Osteocyte (in vitro differentiated cells): Measurements from ENCODE around the gene EXOC3L4. TPM values are rescaled to one million over a fixed set of nuclear protein-coding genes. Genes with fewer than 3 reads are reported as not detected.
A peak's percentile ranks its signal among the peaks of the same experiment; 100 is the strongest.

Experiments used
- DNase-seq: peaks from one replicate; pipeline ENCODE4 v3.0.0; 2021; ENCODE audit warnings: mixed read lengths; ENCODE audit not compliant: unreplicated experiment; ENCODE audit errors: extremely low spot score
- H3K27ac Mint-ChIP-seq: one replicate; pipeline ENCODE4 v1.8.0; 2021; ENCODE audit warnings: mild to moderate bottlenecking, mixed read lengths; ENCODE audit not compliant: unreplicated experiment
- H3K27me3 Mint-ChIP-seq: one replicate; pipeline ENCODE4 v1.8.0; 2021; ENCODE audit warnings: mixed read lengths; ENCODE audit not compliant: unreplicated experiment
- H3K36me3 Mint-ChIP-seq: one replicate; pipeline ENCODE4 v1.8.0; 2021; ENCODE audit warnings: mixed read lengths; ENCODE audit not compliant: unreplicated experiment
- H3K4me1 Mint-ChIP-seq: one replicate; pipeline ENCODE4 v1.8.0; 2021; ENCODE audit warnings: mixed read lengths; ENCODE audit not compliant: unreplicated experiment
- H3K4me3 Mint-ChIP-seq: one replicate; pipeline ENCODE4 v1.8.0; 2021; ENCODE audit warnings: mild to moderate bottlenecking, moderate library complexity, mixed read lengths; ENCODE audit not compliant: unreplicated experiment
- H3K9me3 Mint-ChIP-seq: one replicate; pipeline ENCODE4 v1.8.0; 2021; ENCODE audit warnings: mixed read lengths; ENCODE audit not compliant: unreplicated experiment
- total RNA-seq: library from RNA; stranded (reverse); gene quantifications from 2 replicates; pipeline ENCODE4 v1.2.1, GENCODE V29; 2021
- TF ChIP-seq, protein P1 (sequence below): fragments of 200-600 bp; sonication (generic); IDR thresholded peaks from 2 replicates; pipeline ENCODE4 v1.5.0; 2021; ENCODE audit warnings: antibody characterized with exemption, mild to moderate bottlenecking, moderate library complexity

Gene EXOC3L4
- total RNA-seq, 1 donor from 2014 or later = 0.86 TPM

DNA sequence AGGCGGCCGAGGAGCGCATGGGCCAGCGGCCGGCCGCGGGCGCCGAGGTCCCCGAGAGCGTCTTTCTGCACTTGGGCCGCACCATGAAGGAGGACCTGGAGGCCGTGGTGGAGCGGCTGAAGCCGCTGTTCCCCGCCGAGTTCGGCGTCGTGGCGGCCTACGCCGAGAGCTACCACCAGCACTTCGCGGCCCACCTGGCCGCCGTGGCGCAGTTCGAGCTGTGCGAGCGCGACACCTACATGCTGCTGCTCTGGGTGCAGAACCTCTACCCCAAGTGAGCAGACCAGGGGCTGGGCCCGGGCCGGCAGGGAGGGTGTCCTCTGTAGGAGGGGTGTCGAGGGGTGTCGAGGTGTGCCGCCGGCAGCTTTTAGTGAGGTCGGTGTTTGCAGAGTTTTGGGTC is 32.8 kb downstream of the EXOC3L4 start:
- TF ChIP-seq, protein P1, sequence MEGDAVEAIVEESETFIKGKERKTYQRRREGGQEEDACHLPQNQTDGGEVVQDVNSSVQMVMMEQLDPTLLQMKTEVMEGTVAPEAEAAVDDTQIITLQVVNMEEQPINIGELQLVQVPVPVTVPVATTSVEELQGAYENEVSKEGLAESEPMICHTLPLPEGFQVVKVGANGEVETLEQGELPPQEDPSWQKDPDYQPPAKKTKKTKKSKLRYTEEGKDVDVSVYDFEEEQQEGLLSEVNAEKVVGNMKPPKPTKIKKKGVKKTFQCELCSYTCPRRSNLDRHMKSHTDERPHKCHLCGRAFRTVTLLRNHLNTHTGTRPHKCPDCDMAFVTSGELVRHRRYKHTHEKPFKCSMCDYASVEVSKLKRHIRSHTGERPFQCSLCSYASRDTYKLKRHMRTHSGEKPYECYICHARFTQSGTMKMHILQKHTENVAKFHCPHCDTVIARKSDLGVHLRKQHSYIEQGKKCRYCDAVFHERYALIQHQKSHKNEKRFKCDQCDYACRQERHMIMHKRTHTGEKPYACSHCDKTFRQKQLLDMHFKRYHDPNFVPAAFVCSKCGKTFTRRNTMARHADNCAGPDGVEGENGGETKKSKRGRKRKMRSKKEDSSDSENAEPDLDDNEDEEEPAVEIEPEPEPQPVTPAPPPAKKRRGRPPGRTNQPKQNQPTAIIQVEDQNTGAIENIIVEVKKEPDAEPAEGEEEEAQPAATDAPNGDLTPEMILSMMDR = no peak
- Mint-ChIP-seq H3K27me3 (no peaks in the 10 kb centered on the region), H3K36me3 (no peaks in the 10 kb centered on the region), H3K4me1 (peaks cover 49% of the 10 kb centered on the region), H3K4me3 (peak overlapping the region; percentile 10), H3K9me3 (no peaks in the 10 kb centered on the region), H3K27ac (no peak overlapping the region)
- no peak for DNase-seq

DNA sequence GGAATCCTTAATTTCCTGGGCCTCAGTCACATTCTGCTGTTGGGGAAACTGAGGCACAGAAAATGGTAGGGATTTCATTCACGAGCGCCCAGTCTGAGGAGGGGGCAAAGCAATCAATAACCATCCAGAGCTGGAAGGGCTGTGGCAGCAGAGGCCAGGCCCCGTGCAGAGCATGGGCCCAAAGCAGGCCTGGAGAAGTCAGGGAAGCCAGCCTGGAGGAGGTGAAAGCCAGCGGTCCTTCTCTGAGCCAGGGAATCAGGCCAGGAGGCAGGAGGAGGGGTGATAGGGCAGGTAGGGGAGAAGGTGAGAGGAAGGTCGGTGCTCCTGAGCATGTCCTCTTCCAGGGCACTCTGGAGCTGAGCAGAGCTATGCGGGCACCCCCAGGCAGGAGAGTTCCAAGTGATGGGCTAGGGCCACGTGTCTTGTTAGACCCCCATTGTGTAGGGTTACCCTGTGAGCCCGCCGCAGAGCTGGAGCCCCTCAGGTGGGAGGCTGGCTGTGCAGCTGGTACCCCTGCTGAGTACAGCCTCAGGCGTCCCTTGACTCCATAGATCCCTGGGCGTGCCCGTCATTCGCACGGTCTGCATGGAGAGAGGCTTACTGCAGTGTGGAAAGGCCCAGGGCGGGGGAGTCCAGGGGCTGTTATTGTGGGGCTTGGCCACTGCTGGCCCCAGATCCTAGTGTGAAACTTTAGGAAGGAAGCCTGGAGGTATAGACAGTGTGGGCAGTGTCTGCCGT is 33.5 kb downstream of the EXOC3L4 start:
- TF ChIP-seq, protein P1 = no peak
- Mint-ChIP-seq H3K27me3 (no peaks in the 10 kb centered on the region), H3K4me3 (no peak overlapping the region), H3K4me1 (peaks cover 53% of the 10 kb centered on the region), H3K9me3 (no peaks in the 10 kb centered on the region), H3K27ac (no peak overlapping the region), H3K36me3 (no peaks in the 10 kb centered on the region)
- no peak for DNase-seq

DNA sequence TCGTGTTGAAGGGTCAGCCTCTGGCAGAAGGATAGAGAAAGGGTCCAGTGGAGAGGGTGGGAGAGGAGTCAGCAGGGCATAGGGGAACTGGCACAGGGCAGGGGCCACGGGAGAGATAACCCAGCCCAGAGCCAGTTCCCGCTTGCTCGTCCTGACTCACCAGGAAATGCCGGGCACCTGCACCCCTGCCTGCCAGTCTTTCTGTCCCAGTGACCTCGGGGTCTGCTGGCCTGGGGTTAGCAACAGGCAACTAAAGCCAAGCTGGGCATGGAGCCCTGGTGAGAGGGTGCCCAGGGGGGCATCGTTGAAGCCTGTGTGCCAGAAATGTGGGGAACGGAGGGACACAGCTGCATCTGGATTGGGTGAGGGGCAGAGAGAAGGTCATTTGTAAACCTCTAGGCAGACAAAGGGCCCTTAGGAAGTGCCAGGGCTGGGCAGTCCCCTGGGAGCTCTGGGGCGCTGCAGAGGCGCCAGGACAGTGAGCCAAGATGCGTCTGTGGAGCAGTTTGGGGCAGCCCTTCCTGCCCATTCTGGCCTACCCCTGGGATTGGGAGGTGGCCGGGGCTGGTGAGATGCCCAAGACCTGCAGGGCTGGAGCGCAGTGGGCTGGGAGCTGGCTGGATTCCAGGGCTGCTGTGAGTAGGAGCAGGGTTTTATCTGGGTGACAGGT is 34.2 kb downstream of the EXOC3L4 start:
- TF ChIP-seq, protein P1 = no peak
- no peaks in the 10 kb centered on the region for H3K9me3 Mint-ChIP-seq
- H3K36me3 Mint-ChIP-seq = no peaks in the 10 kb centered on the region
- peaks cover 55% of the 10 kb centered on the region for H3K4me1 Mint-ChIP-seq
- no peak for DNase-seq
- no peak overlapping the region for H3K27ac Mint-ChIP-seq
- H3K4me3 Mint-ChIP-seq = peak overlapping the region; percentile 31
- H3K27me3 Mint-ChIP-seq = no peaks in the 10 kb centered on the region

DNA sequence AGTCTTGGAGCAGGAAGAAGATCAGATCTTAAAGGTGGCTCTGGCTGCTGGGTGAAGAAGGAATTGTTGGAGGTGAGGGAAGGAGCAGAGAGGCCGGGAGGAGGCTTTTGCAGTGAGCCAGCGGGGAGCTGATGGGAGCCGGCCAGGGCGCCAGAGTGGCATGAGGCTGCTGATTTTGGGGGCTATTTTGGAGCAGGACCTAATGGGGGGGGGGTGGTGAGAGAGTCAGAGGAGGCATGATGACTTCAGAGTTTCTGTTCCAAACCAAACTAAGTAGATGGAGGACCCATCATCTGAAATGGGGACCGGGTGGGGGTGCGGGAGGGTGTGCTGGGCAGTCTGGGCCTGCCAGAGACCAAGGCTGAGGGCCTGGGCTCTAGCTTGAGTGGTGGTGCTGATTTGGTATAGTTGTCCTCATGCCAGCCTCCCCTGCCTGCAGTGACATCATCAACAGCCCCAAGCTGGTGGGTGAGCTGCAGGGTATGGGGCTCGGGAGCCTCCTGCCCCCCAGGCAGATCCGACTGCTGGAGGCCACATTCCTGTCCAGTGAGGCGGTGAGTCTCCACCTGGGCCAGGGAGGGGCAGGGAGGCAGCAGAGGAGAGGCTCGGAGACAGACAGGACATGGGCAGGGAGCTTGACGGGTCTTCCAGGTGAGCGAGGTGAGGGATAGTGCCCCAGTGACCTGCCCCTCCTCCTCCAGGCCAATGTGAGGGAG is 34.9 kb downstream of the EXOC3L4 start:
- DNase-seq = no peak
- TF ChIP-seq, protein P1 = no peak
- Mint-ChIP-seq H3K4me3 (peak overlapping the region; percentile 31), H3K9me3 (no peaks in the 10 kb centered on the region), H3K4me1 (peaks cover 52% of the 10 kb centered on the region), H3K27me3 (no peaks in the 10 kb centered on the region), H3K36me3 (no peaks in the 10 kb centered on the region), H3K27ac (no peak overlapping the region)
